ENCODE results near the gene CHCHD6. TPM values are rescaled to one million over a fixed set of nuclear protein-coding genes. Genes with fewer than 3 reads are reported as not detected.

Gene CHCHD6
- total RNA-seq, 2 donors from 2014 or later, result 8.4 to 10.9 TPM

- no peaks in the 10 kb centered on the region for H3K9me3 ChIP-seq
- no peak for DNase-seq (ENCODE audit: low spot score)
- H3K27me3 ChIP-seq, result no peaks in the 10 kb centered on the region
- no peak overlapping the region for H3K4me3 ChIP-seq
- TF ChIP-seq, protein P1, sequence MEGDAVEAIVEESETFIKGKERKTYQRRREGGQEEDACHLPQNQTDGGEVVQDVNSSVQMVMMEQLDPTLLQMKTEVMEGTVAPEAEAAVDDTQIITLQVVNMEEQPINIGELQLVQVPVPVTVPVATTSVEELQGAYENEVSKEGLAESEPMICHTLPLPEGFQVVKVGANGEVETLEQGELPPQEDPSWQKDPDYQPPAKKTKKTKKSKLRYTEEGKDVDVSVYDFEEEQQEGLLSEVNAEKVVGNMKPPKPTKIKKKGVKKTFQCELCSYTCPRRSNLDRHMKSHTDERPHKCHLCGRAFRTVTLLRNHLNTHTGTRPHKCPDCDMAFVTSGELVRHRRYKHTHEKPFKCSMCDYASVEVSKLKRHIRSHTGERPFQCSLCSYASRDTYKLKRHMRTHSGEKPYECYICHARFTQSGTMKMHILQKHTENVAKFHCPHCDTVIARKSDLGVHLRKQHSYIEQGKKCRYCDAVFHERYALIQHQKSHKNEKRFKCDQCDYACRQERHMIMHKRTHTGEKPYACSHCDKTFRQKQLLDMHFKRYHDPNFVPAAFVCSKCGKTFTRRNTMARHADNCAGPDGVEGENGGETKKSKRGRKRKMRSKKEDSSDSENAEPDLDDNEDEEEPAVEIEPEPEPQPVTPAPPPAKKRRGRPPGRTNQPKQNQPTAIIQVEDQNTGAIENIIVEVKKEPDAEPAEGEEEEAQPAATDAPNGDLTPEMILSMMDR (IDR thresholded peaks at IDR 0.05), result no peak
- no peaks in the 10 kb centered on the region for H3K36me3 ChIP-seq
- no peak overlapping the region for H3K27ac ChIP-seq
- peaks cover 0 to 5% of the 10 kb centered on the region in 2 donors for H3K4me1 ChIP-seq
These were observed 211.0 kb downstream of the CHCHD6 start for GRCh38 chr3:126915015-126915414.

DNA sequence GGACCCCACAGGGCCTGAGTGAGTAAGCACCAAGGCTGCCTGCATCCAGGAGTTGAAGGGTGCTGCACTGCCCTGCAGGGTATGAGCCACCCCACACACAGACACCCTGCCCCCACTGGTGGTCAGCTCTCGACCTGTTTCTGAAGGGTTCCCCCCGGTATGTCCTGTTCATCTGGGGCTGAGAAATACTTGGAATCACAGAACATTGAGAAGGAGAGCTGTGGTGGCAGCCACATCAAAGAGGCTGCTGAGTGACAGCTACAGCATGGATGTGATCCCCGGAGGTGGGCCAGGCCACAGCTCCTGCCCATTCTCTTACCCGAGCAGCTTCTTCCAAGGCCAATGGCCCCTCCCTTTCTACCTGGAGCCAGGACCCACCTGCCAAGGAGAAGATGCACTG, 212.5 kb downstream of the CHCHD6 start:
- no peak for DNase-seq (ENCODE audit: low spot score)
- no peaks in the 10 kb centered on the region for H3K9me3 ChIP-seq
- no peaks in the 10 kb centered on the region for H3K27me3 ChIP-seq
- no peaks in the 10 kb centered on the region for H3K36me3 ChIP-seq
- TF ChIP-seq, protein P1 (IDR thresholded peaks at IDR 0.05), result no peak
- H3K4me3 ChIP-seq, result no peak overlapping the region
- no peak overlapping the region for H3K27ac ChIP-seq
- H3K4me1 ChIP-seq, result no peaks in the 10 kb centered on the region

DNA sequence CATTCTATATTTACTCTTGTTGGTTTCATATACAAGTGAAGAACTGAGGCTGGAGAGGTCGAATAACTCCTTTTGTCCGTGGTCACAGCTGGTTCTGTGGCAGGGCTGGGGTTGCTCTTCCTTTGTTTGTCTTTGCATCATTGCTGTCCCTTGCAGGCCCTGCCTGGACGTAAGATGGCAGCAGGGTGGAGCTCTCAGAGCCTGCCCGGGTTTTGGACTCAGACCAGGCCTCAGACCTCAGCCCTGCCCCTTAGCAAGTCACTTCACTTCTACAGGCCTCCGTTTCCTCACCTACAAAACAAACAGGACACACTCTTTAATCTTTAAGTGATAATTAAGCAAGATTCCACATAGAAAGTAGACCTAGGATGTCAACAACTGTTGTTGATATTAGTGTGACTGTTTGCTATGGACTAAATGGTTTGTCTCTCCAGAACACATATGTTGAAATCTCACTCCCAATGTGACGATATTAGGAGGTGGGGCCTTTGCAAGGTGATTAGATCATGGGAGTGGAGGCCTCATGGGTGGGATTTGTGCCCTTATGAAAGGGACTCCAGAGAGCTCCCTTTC, 213.3 kb downstream of the CHCHD6 start:
- Histone ChIP-seq H3K27ac (no peak overlapping the region), H3K36me3 (no peaks in the 10 kb centered on the region), H3K4me1 (no peaks in the 10 kb centered on the region), H3K4me3 (no peak overlapping the region), H3K27me3 (no peaks in the 10 kb centered on the region), H3K9me3 (no peaks in the 10 kb centered on the region)
- TF ChIP-seq, protein P1 (IDR thresholded peaks at IDR 0.05), result no peak
- no peak for DNase-seq (ENCODE audit: low spot score)

GRCh38 chr3:126918355-126918821, 214.3 kb downstream of the CHCHD6 start:
- no peak overlapping the region for H3K27ac ChIP-seq
- no peaks in the 10 kb centered on the region for H3K9me3 ChIP-seq
- no peaks in the 10 kb centered on the region for H3K36me3 ChIP-seq
- TF ChIP-seq, protein P1 (IDR thresholded peaks at IDR 0.05), result no peak
- H3K4me1 ChIP-seq, result no peaks in the 10 kb centered on the region
- DNase-seq (ENCODE audit: low spot score), result no peak
- H3K4me3 ChIP-seq, result no peak overlapping the region
- no peaks in the 10 kb centered on the region for H3K27me3 ChIP-seq

GRCh38 chr3:126921085-126921824, 217.2 kb downstream of the CHCHD6 start:
- Histone ChIP-seq H3K27ac (no peak overlapping the region), H3K4me3 (no peak overlapping the region), H3K27me3 (no peaks in the 10 kb centered on the region), H3K36me3 (no peaks in the 10 kb centered on the region), H3K9me3 (no peaks in the 10 kb centered on the region), H3K4me1 (peaks cover 0 to 11% of the 10 kb centered on the region in 2 donors)
- no peak for DNase-seq (ENCODE audit: low spot score)
- TF ChIP-seq, protein P1 (IDR thresholded peaks at IDR 0.05), result no peak

All from right atrium auricular region (tissue), 2 donors.